Activated naive CD4-positive, alpha-beta T cell treated with anti-CD3 and anti-CD28 coated beads, Interleukin-2, amount 10 ng/mL, durations not matched to agents 5 hours and 36 hours (primary cell): ENCODE data around the gene TSNAXIP1. TPM values are rescaled to one million over a fixed set of nuclear protein-coding genes. Genes with fewer than 3 reads are reported as not detected.

Source experiments
- total RNA-seq, 2 experiments: library from RNA; stranded (reverse); gene quantifications; one replicate each; pipeline ENCODE4 v1.2.3, GENCODE V29; 2021

The TSNAXIP1 gene, protein sequence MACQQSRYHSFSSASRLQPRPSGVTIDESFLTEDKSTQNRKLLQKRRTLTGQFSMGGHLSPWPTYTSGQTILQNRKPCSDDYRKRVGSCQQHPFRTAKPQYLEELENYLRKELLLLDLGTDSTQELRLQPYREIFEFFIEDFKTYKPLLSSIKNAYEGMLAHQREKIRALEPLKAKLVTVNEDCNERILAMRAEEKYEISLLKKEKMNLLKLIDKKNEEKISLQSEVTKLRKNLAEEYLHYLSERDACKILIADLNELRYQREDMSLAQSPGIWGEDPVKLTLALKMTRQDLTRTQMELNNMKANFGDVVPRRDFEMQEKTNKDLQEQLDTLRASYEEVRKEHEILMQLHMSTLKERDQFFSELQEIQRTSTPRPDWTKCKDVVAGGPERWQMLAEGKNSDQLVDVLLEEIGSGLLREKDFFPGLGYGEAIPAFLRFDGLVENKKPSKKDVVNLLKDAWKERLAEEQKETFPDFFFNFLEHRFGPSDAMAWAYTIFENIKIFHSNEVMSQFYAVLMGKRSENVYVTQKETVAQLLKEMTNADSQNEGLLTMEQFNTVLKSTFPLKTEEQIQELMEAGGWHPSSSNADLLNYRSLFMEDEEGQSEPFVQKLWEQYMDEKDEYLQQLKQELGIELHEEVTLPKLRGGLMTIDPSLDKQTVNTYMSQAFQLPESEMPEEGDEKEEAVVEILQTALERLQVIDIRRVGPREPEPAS
- under 1 TPM; 0.35 to 0.51 TPM for total RNA-seq

DNA sequence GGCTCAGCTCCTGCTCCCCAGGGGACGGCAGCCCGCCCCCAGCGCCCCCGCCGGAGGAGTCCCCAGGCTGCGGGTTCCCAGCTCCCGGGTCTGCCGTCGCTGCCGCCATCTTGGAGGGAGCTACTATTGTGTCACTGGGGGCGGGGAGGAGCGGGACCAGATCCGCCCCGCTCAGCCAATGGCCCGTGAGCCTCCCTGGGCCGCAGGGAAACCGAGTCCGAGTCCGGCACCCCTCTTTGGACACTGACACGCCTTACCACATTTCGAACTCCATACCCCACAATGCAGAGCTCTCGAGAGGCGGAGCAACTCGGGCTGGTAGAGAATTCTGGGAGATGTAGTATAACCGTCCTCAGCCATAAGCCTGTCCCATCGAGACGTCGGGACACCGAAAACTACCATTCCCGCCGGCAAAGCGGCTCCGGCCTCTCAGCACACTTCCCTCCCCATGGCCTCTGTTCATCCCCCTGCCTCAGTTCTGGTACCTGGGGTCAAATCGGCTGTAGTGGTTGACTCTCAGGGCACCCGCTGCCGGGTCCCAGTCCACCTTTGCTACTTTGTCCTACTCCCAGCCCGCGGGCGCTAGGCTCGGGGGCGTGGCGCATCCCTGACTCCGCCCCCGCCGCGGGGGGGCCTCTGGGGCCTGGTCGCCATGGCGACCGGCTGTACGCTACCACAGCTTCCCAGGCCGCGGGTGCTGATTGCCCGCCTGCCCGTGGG is at the start of gene TSNAXIP1, which contains the start of gene RANBP10:
Gene TSNAXIP1, plus strand, starts transcription at position 462 of the 720 bp plus-strand sequence. CDS start 261 bp downstream, outside the sequence.
Gene RANBP10, minus strand, starts transcription at position 133 of the 720 bp plus-strand sequence. Its CDS starts 24 bp downstream, at position 109.

GRCh38 chr16:67841816-67842508 is 35.3 kb downstream of the TSNAXIP1 start, which contains the start of gene THAP11:
THAP11 (plus strand) TSS chr16:67842320; CDS start chr16:67842555, 235 bp downstream.

DNA sequence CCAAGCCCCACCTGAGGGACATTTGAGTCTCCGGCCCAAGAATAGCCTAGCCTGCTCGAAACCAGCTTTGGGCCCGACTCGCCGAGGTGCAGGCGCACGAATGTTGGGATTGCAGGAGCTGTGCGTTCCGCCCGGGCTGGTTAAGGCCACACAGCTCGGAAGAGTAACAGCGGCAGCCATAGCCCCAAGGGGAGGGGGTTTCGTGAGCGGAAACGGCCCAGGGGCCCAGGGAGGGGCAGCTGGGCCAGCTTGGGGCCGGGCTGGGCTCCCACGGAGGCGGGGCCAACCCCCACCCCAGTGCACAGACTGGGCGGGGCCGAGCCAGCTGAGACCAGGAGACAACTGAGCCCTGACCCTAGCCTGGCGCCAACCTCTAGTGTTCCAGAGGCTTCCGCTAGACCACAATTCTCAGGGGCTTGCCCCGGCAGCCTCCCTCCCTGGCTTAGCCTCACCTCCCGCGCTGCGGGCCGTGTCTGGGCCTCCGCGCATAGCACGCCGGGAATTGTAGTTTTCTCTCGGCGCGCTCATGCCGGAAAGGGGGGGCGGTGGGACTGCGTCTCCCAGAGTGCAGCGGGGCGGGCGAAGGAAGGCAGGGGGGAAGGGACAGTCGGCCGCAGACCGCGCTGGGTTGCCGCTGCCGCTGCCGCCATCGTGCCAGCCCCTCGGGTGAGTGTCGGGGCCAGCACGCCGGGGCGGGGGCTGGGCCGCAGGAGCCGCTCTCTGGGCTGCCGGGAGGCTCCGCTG is 39.8 kb downstream of the TSNAXIP1 start, which contains the start of gene NUTF2:
Gene NUTF2, plus strand, starts transcription at position 614 of the 744 bp plus-strand sequence. CDS start 18,198 bp downstream, outside the sequence.

GRCh38 chr16:67847064-67847861 is 40.6 kb downstream of the TSNAXIP1 start, which contains the start of gene CENPT:
CENPT (minus strand) TSS chr16:67847693; CDS start chr16:67833859, 13,834 bp downstream.

GRCh38 chr16:67872631-67873434 is 66.1 kb downstream of the TSNAXIP1 start, which contains the start of gene EDC4:
EDC4 (plus strand) TSS chr16:67873052; CDS start chr16:67873262, 210 bp downstream.

Other genes with a start within 250 kb of the TSNAXIP1 start
- gene CTCF, start 244.4 kb upstream of the TSNAXIP1 start, total RNA-seq, result 10 to 100 TPM; 73.3 to 74.7 TPM
- 100 to 1,000 TPM; 179 to 189 TPM for gene CARMIL2, start 161.7 kb upstream of the TSNAXIP1 start, total RNA-seq
- gene ACD, start 146.6 kb upstream of the TSNAXIP1 start, total RNA-seq, result 10 to 100 TPM; 34.5 TPM
- 10 to 100 TPM; 12.0 to 12.8 TPM for gene PARD6A, start 145.9 kb upstream of the TSNAXIP1 start, total RNA-seq
- gene ENKD1, start 140.1 kb upstream of the TSNAXIP1 start, total RNA-seq, result 1 to 10 TPM; 6.8 to 8.4 TPM
- gene C16orf86, start 140.1 kb upstream of the TSNAXIP1 start, total RNA-seq, result 1 to 10 TPM; 4.8 to 6.1 TPM
- gene GFOD2, start 87.6 kb upstream of the TSNAXIP1 start, total RNA-seq, result 10 to 100 TPM; 14.3 to 14.8 TPM
- gene RANBP10, start 329 bp upstream of the TSNAXIP1 start, total RNA-seq, result 10 to 100 TPM; 24.3 to 28.0 TPM
- gene THAP11, start 35.4 kb downstream of the TSNAXIP1 start, total RNA-seq, result 10 to 100 TPM; 42.1 to 42.6 TPM
- 100 to 1,000 TPM in 1 of 2 experiments, 10 to 100 TPM in 1; 99.1 to 101 TPM for gene NUTF2, start 40.0 kb downstream of the TSNAXIP1 start, total RNA-seq
- gene CENPT, start 40.8 kb downstream of the TSNAXIP1 start, total RNA-seq, result 10 to 100 TPM; 55.1 to 62.1 TPM
- 100 to 1,000 TPM in 1 of 2 experiments, 10 to 100 TPM in 1; 95.0 to 104 TPM for gene EDC4, start 66.2 kb downstream of the TSNAXIP1 start, total RNA-seq
- gene NRN1L, start 78.0 kb downstream of the TSNAXIP1 start, total RNA-seq, result 1 to 10 TPM; 1.3 to 2.0 TPM
- gene PSKH1, start 86.4 kb downstream of the TSNAXIP1 start, total RNA-seq, result 10 to 100 TPM; 19.8 to 22.2 TPM
- gene CTRL, start 125.0 kb downstream of the TSNAXIP1 start, total RNA-seq, result 1 to 10 TPM; 5.5 to 6.1 TPM
- gene PSMB10, start 130.0 kb downstream of the TSNAXIP1 start, total RNA-seq, result 100 to 1,000 TPM; 247 to 259 TPM
- gene LCAT, start 137.2 kb downstream of the TSNAXIP1 start, total RNA-seq, result 10 to 100 TPM; 14.6 to 15.1 TPM
- gene SLC12A4, start 161.7 kb downstream of the TSNAXIP1 start, total RNA-seq, result 10 to 100 TPM; 31.3 to 32.2 TPM
- under 1 TPM in 1 of 2 experiments, not detected in 1; 0.14 TPM for gene DPEP3, start 173.6 kb downstream of the TSNAXIP1 start, total RNA-seq
- 10 to 100 TPM; 12.0 to 12.9 TPM for gene DPEP2, start 192.6 kb downstream of the TSNAXIP1 start, total RNA-seq
- gene DPEP2NB, start 209.0 kb downstream of the TSNAXIP1 start, total RNA-seq, result not detected
- gene DDX28, start 216.3 kb downstream of the TSNAXIP1 start, total RNA-seq, result 10 to 100 TPM; 14.6 to 16.3 TPM
- gene DUS2, start 216.4 kb downstream of the TSNAXIP1 start, total RNA-seq, result 10 to 100 TPM; 18.9 to 20.8 TPM